HUES6 (cell line): ENCODE results near the gene CLCN5.

Source experiments
- H3K27ac ChIP-seq: 2 replicates; pipeline ENCODE4 v1.7.0; 2013; ENCODE audit warnings: low read depth, mild to moderate bottlenecking, low read length, inconsistent platforms
- H3K27me3 ChIP-seq: 2 replicates; pipeline ENCODE4 v1.6.1; 2013; ENCODE audit warnings: low read length; ENCODE audit not compliant: control insufficient read depth, insufficient read depth
- H3K36me3 ChIP-seq: 2 replicates; pipeline ENCODE4 v1.6.1; 2013; ENCODE audit warnings: low read length; ENCODE audit not compliant: control insufficient read depth, insufficient read depth
- H3K4me1 ChIP-seq: 2 replicates; pipeline ENCODE4 v1.6.1; 2013; ENCODE audit warnings: low read length; ENCODE audit not compliant: control insufficient read depth, insufficient read depth
- H3K4me3 ChIP-seq: 2 replicates; pipeline ENCODE4 v1.5.1; 2013; ENCODE audit warnings: low read depth, low read length
- H3K9ac ChIP-seq: one replicate; pipeline ENCODE4 v1.6.1; 2013; ENCODE audit warnings: mild to moderate bottlenecking, low read length
- H3K9me3 ChIP-seq: 2 replicates; pipeline ENCODE4 v1.6.1; 2013; ENCODE audit warnings: low read depth, low read length; ENCODE audit not compliant: control insufficient read depth, insufficient read depth

The CLCN5 gene

DNA sequence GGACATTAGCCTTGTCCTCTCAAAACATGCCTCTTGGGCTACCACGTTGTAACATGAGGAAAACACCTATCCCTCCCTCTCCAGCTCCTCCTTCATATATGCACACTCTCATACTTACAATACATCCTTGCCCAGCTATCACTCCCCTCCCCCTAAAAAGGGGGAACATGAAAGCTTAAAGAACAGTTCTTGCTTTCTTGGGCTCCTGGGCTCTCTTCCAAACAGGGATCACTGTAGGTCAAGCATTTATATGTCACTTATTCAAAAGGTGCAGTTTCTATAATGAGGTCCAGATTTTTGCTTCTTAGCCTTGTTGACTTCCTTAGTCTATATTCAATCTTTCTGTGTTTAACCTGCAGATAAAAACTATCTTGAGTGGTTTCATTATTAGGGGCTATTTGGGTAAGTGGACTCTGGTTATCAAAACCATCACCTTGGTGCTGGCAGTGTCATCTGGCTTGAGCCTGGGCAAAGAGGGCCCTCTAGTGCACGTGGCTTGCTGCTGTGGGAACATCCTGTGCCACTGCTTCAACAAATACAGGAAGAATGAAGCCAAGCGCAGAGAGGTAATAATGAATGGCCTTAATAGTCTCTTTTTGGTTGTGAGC lies 159.0 kb downstream of the CLCN5 start:
- no peak overlapping the region for H3K27ac ChIP-seq
- H3K36me3 ChIP-seq, result peaks cover under 1% of the 10 kb centered on the region; the same call in 1 of the 2 replicates
- no peaks in the 10 kb centered on the region for H3K27me3 ChIP-seq
- H3K4me1 ChIP-seq, result no peaks in the 10 kb centered on the region
- no peak overlapping the region for H3K4me3 ChIP-seq
- no peak overlapping the region for H3K9ac ChIP-seq
- H3K9me3 ChIP-seq, result no peaks in the 10 kb centered on the region; the same call in 1 of the 2 replicates

DNA sequence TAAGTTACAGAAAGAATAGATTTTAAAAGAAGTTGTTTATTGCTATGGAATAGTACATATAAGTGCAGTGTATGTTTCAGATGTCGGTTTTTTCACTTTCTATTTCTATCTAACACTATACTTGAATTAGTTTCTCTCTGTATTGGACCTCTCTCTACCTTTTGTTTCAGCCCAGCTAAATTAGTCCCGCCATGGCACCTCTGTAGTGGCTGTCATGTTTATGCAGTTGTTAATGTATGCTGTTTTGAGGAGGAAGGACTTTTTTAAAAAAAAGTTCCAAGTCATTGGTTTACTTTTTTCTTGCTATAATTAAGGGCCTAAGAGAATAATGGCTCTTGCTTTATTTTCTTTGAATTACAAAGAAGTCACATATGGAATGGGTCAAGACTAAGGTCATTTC lies 160.3 kb downstream of the CLCN5 start:
- H3K27me3 ChIP-seq, result no peaks in the 10 kb centered on the region
- no peak overlapping the region for H3K9ac ChIP-seq
- no peaks in the 10 kb centered on the region for H3K4me1 ChIP-seq
- H3K36me3 ChIP-seq, result peaks cover 6% of the 10 kb centered on the region; the same call in 1 of the 2 replicates
- H3K4me3 ChIP-seq, result no peak overlapping the region
- H3K9me3 ChIP-seq, result no peaks in the 10 kb centered on the region; the same call in 1 of the 2 replicates
- no peak overlapping the region for H3K27ac ChIP-seq

DNA sequence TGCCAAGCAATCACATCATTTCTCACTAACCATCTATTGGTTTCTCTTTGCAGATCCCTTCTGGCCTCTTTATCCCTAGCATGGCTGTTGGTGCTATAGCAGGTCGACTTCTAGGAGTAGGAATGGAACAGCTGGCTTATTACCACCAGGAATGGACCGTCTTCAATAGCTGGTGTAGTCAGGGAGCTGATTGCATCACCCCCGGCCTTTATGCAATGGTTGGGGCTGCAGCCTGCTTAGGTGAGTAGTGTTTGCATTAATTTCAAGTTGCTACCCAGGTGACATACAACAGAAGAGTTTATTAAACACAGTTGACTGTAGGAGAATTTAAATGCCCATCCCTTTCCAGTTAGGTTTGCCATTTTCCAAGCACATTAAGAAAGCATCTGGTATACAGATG lies 166.2 kb downstream of the CLCN5 start:
- Histone ChIP-seq H3K27ac (no peak overlapping the region), H3K4me1 (no peaks in the 10 kb centered on the region; the same call in 1 of the 2 replicates), H3K4me3 (no peak overlapping the region), H3K36me3 (peaks cover 26% of the 10 kb centered on the region), H3K9me3 (no peaks in the 10 kb centered on the region; the same call in 1 of the 2 replicates), H3K9ac (no peak overlapping the region), H3K27me3 (no peaks in the 10 kb centered on the region)

DNA sequence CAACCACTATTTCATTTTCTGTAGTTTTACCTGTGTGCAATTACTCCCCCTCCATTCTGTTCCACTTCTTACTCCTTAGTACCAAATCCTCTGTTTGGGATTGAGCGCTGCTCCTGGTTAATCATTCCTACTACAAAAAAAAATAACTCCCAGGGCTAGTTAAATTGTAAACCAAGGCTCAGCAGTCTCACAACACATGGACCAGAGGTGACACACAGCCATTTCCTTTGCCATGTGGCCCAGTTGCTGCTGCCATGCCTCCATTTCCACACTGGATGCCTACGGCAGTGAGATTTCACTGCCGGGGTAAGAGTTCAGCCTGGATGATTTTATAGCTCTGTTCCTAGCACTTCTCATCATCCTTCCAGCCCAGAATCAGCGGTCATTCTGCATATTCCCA lies 171.2 kb downstream of the CLCN5 start:
- peaks cover 16% of the 10 kb centered on the region for H3K36me3 ChIP-seq
- H3K27ac ChIP-seq, result no peak overlapping the region
- no peak overlapping the region for H3K4me3 ChIP-seq
- no peak overlapping the region for H3K9ac ChIP-seq
- H3K27me3 ChIP-seq, result no peaks in the 10 kb centered on the region
- H3K9me3 ChIP-seq, result no peaks in the 10 kb centered on the region; the same call in 1 of the 2 replicates
- H3K4me1 ChIP-seq, result no peaks in the 10 kb centered on the region; the same call in 1 of the 2 replicates

DNA sequence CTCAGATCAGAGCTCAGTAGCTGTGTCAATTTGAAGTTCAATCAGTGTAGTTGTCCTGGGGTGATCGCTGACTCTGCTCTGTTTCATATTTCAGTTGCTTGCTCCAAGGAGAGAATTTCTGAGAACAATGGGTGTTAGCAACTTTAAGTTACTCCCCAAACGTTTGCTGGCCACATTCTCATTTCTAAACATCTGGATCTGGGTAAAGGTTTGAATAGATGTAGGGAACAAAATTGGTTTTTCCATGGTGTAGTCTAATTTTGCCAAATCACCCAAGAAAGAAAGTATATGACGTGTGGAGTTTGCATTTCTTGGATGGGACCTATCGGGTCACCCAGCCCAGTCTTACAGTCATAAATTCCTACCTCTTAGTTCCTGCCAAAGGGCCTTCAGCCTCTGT lies 174.7 kb downstream of the CLCN5 start:
- H3K36me3 ChIP-seq, result 0 out of 2 replicates have a peak, but pooled peaks cover 4% of the 10 kb centered on the region
- H3K27me3 ChIP-seq, result no peaks in the 10 kb centered on the region
- H3K9ac ChIP-seq, result no peak overlapping the region

DNA sequence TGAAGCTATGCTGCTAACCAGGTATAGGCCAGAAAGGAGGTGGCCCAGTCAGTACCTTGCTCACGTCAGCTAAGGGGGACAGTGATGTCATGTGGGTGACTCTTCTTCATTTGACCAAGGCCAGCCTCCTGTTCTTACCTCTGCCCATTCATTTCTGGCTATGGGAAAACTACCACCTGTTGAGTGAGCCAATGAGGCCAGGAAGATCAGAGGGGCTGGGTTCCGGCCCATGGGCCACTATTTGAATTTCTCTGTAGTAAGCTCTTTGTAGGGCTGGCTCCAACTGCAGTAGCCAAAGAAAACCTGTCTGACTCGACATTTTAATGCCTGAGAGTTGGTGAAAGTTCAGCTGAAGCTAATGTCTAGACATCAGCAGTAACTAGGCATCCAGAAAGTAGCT lies 175.8 kb downstream of the CLCN5 start:
- Histone ChIP-seq H3K9me3 (no peaks in the 10 kb centered on the region; the same call in 1 of the 2 replicates), H3K9ac (no peak overlapping the region), H3K4me1 (peaks cover 3% of the 10 kb centered on the region; the same call in 1 of the 2 replicates), H3K27ac (no peak overlapping the region), H3K27me3 (no peaks in the 10 kb centered on the region), H3K36me3 (no peaks in the 10 kb centered on the region), H3K4me3 (no peak overlapping the region)

More for the DNA sequence above, 174.7 kb downstream of the CLCN5 start:
- H3K4me1 ChIP-seq, result peaks cover 3% of the 10 kb centered on the region; the same call in 1 of the 2 replicates
- H3K4me3 ChIP-seq, result no peak overlapping the region
- H3K27ac ChIP-seq, result no peak overlapping the region
- no peaks in the 10 kb centered on the region; the same call in 1 of the 2 replicates for H3K9me3 ChIP-seq

DNA sequence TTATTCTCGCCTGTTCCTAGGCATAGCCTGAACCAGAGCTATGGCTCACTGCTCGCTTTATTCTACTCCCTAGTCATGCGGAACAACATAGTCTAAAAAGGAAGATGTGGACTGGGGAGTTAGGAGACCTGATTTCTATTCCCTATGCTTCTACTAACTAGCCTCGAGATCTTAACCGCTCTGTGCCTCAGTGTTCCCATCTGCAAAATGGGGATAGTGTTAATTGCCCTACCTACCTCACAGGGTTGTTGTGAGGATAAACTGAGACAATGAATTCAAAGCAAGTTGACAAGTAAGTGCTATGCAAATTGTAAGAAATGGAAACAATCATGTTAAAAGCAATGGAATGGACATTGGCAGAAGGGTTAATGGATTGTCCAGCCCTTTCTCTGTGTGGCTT lies 176.4 kb downstream of the CLCN5 start:
- H3K27ac ChIP-seq, result no peak overlapping the region
- H3K9me3 ChIP-seq, result no peaks in the 10 kb centered on the region; the same call in 1 of the 2 replicates
- H3K4me3 ChIP-seq, result no peak overlapping the region
- H3K9ac ChIP-seq, result no peak overlapping the region
- no peaks in the 10 kb centered on the region for H3K36me3 ChIP-seq
- H3K4me1 ChIP-seq, result peaks cover 3% of the 10 kb centered on the region; the same call in 1 of the 2 replicates
- no peaks in the 10 kb centered on the region for H3K27me3 ChIP-seq

DNA sequence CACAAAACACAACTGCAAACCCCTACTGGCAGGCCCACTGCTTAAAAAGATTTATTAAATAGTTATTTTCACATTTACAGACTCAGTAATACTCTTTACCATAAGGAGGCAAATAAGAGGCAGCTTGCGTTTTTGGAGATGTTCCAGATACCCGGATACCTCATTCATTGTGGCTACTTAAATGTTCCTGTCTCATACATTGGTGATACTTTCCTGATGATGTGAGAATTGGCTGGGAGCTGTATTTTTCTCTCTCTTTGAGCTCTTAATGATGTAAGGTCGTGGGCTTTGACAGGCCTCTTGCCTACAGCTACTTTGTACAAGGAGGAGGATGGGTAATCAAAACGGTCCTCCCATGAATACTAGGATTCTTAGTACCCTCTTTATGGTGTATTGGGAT lies 176.9 kb downstream of the CLCN5 start:
- no peak overlapping the region for H3K4me3 ChIP-seq
- H3K36me3 ChIP-seq, result no peaks in the 10 kb centered on the region
- no peaks in the 10 kb centered on the region for H3K27me3 ChIP-seq
- no peak overlapping the region for H3K9ac ChIP-seq
- peaks cover 3% of the 10 kb centered on the region; the same call in 1 of the 2 replicates for H3K4me1 ChIP-seq
- no peaks in the 10 kb centered on the region; the same call in 1 of the 2 replicates for H3K9me3 ChIP-seq
- no peak overlapping the region for H3K27ac ChIP-seq

DNA sequence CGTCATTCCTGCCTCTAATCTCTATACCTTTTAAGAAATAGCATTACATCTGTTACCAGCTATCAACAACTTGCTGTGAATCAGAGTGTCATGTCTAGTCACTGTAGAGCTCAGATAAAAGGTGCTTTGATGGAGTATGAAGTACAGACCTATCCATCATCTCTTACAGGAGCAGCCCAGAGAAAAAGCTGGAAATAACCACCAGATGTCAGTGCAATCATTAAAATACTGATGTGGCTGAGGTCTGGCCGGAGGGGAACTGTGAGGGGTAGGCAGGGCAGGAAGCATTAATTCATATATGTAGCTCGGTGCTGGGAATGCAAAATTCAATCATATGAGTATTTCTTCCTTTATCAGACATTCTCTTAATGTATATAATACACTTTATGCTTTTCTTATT lies 177.8 kb downstream of the CLCN5 start:
- H3K9me3 ChIP-seq, result no peaks in the 10 kb centered on the region; the same call in 1 of the 2 replicates
- no peaks in the 10 kb centered on the region for H3K27me3 ChIP-seq

DNA sequence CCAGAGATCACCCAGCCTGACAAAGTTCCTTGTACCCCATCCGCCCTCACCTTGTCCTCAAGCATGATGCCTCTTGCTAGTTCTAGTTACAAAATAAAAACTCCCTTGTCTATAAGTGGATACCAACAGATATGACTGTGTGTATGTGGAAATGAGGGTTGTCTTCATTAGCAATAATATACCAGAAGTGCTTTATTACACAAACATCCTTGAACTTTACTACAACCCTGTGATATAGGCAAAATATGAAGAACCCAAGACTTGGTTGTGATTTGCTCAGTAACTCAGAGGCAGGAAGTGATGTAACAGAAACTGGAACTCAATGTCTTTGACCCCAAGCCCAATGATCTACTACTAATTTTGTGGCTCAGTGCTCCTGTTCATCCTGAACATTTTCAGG lies 180.8 kb downstream of the CLCN5 start:
- Histone ChIP-seq H3K36me3 (no peaks in the 10 kb centered on the region), H3K27ac (no peak overlapping the region), H3K27me3 (no peaks in the 10 kb centered on the region), H3K4me3 (no peak overlapping the region), H3K4me1 (peaks cover 12% of the 10 kb centered on the region), H3K9me3 (no peaks in the 10 kb centered on the region; the same call in 1 of the 2 replicates), H3K9ac (no peak overlapping the region)

More for the DNA sequence above, 177.8 kb downstream of the CLCN5 start:
- no peak overlapping the region for H3K27ac ChIP-seq
- no peak overlapping the region for H3K4me3 ChIP-seq
- H3K36me3 ChIP-seq, result no peaks in the 10 kb centered on the region
- no peak overlapping the region for H3K9ac ChIP-seq
- peaks cover 3% of the 10 kb centered on the region; the same call in 1 of the 2 replicates for H3K4me1 ChIP-seq

DNA sequence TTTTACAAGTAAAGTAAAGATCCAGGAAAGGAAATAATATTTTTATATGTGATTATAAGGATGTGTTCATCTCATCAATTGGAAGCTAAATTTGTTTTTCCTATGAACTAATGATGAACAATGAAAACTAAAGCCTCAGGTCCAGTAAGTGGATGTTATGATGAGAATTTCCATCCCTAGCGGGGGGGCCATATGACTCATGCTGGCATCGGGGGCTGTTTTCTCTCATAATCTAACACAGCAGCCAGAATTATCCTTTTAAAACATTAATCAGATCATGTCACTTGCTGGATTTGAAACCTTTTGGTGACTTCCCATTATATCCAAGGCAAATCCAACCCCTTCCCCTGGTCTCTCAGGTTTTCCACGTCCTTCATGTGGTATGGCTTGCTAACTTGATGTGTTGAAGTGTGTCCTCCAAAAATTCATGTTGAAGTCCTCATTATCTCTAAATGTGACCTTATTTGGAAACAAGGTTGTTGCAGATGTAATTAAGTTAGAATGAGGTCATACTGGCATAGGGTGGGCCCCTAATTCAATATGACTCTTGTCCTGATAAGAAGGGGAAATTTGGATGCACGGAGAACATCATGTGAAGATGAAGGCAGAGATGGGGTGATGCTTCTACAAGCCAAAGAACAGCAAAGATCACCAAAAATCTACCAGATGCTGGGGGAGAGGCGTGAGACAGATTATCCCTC lies 181.6 kb downstream of the CLCN5 start:
- Histone ChIP-seq H3K27ac (no peak overlapping the region), H3K27me3 (no peaks in the 10 kb centered on the region), H3K4me3 (no peak overlapping the region), H3K9ac (no peak overlapping the region), H3K9me3 (no peaks in the 10 kb centered on the region; the same call in 1 of the 2 replicates), H3K36me3 (no peaks in the 10 kb centered on the region), H3K4me1 (peaks cover 19% of the 10 kb centered on the region)
